T-cell (primary cell): ENCODE results near the gene CATSPERD. TPM values are rescaled to one million over a fixed set of nuclear protein-coding genes. Genes with fewer than 3 reads are reported as not detected.
"Not testable (repeated sequence)": the region's sequence is repeated elsewhere in the genome, so short reads cannot be mapped to it uniquely, and the experiment has no call there.

Source experiments
- ATAC-seq, 4 experiments: fragments of 200-7000 bp in 3 of 4; fragments of 150-1000 bp in 1 of 4; cut with Tn5 transposase; replicated peaks in 1 of 4; 1 replicate in 3 of 4; 2 replicates in 1 of 4; pipeline ENCODE4 v1.10.0; 2021; ENCODE audit warnings: moderate library complexity in 3 of 4, mild to moderate bottlenecking in 2 of 4, moderate number of reproducible peaks in 1 of 4
- CTCF ChIA-PET, 2 donors: fragments of 300-600 bp; sonication (Branson Sonifier 250); formaldehyde crosslinking; loops; one replicate each; lab custom pipeline; 2022; ENCODE audit warnings: antibody characterized with exemption in 2 of 2; lab: Charles Lee
- POLR2A ChIA-PET, 2 donors: fragments of 300-600 bp; sonication (Branson Sonifier 250); formaldehyde crosslinking; loops; one replicate each; lab custom pipeline; 2022; ENCODE audit warnings: antibody characterized with exemption in 2 of 2; lab: Charles Lee
- DNase-seq, 35 experiments: peaks; one replicate each; pipeline versions ENCODE4 v3.0.0 to v3.0.0-alpha.2; 2013 to 2023
- H3K27ac ChIP-seq: one replicate; pipeline ENCODE4 v1.5.1; 2013; ENCODE audit warnings: low read length
- H3K27me3 ChIP-seq, 2 experiments: replicated peaks in 1 of 2; 1 replicate in 1 of 2; 2 replicates in 1 of 2; pipeline versions ENCODE4 v1.6.1 to v1.7.0; 2013; ENCODE audit warnings: low read length in 1 of 2, mixed read lengths in 1 of 2; ENCODE audit not compliant: control insufficient read depth in 2 of 2, insufficient read depth in 2 of 2; ENCODE audit errors: extremely low read depth in 1 of 2
- H3K36me3 ChIP-seq, 2 donors: 1 replicate in 1 of 2; 2 replicates in 1 of 2; pipeline versions ENCODE4 v1.6.1 to v1.7.0; 2013; ENCODE audit warnings: low read length in 1 of 2; ENCODE audit not compliant: control insufficient read depth in 2 of 2, insufficient read depth in 1 of 2; ENCODE audit errors: extremely low read depth in 1 of 2
- H3K4me1 ChIP-seq, 2 experiments: 1 replicate in 1 of 2; 2 replicates in 1 of 2; pipeline versions ENCODE4 v1.6.1 to v1.7.0; 2013; ENCODE audit warnings: low read length in 2 of 2, mixed read lengths in 1 of 2; ENCODE audit not compliant: insufficient read depth in 2 of 2, control insufficient read depth in 1 of 2; ENCODE audit errors: extremely low read depth in 1 of 2
- H3K4me3 ChIP-seq, 2 donors: 1 replicate in 1 of 2; 2 replicates in 1 of 2; pipeline versions ENCODE4 v1.5.1 to v1.7.0; 2013; ENCODE audit warnings: mild to moderate bottlenecking in 2 of 2, low read length in 1 of 2, moderate library complexity in 1 of 2; ENCODE audit not compliant: control insufficient read depth in 1 of 2; ENCODE audit errors: extremely low read depth in 1 of 2
- H3K9me3 ChIP-seq: 2 replicates; pipeline ENCODE4 v1.7.0; 2013
- H3K27ac Mint-ChIP-seq, 2 donors: one replicate each; pipeline ENCODE4 v1.8.0; 2020 to 2021; ENCODE audit warnings: mild to moderate bottlenecking in 2 of 2, mixed read lengths in 2 of 2
- H3K27me3 Mint-ChIP-seq, 2 donors: one replicate each; pipeline ENCODE4 v1.8.0; 2021 to 2022; ENCODE audit warnings: mixed read lengths in 2 of 2
- H3K36me3 Mint-ChIP-seq: one replicate; pipeline ENCODE4 v1.8.0; 2021; ENCODE audit warnings: mixed read lengths
- H3K4me1 Mint-ChIP-seq, 3 donors: one replicate each; pipeline ENCODE4 v1.8.0; 2020 to 2022; ENCODE audit warnings: mixed read lengths in 3 of 3, mild to moderate bottlenecking in 1 of 3
- H3K4me3 Mint-ChIP-seq, 3 donors: one replicate each; pipeline ENCODE4 v1.8.0; 2020 to 2022; ENCODE audit warnings: mild to moderate bottlenecking in 3 of 3, mixed read lengths in 3 of 3, moderate library complexity in 3 of 3
- H3K9me3 Mint-ChIP-seq, 3 donors: one replicate each; pipeline ENCODE4 v1.8.0; 2020 to 2022; ENCODE audit warnings: mixed read lengths in 3 of 3
- WGBS: methylation state at CpG from one replicate; pipeline ENCODE4 v1.1.5; 2013; ENCODE audit warnings: missing lambda C conversion rate; ENCODE audit not compliant: insufficient coverage; 5-methylcytosine and 5-hydroxymethylcytosine counted together
- total RNA-seq, 35 experiments: library from RNA in 6 of 35; stranded (reverse) in 6 of 35; fragments of 120-200 nt in 1 of 35; gene quantifications; one replicate each; pipeline versions ENCODE4 v1.2.1 to v1.2.4 and lab custom pipeline; 2013 to 2026

Gene CATSPERD
- total RNA-seq, 5 donors from 2014 or later (not counting 1 experiment from before 2014, with no cell fraction given): not detected

GRCh38 chr19:5697022-5697889 is 23.2 kb upstream of the CATSPERD start:
- H3K27ac ChIP-seq: no peak overlapping the region
- WGBS: 82% methylated on average over 25 of the region's 25 CpGs
- ChIA-PET POLR2A (no interaction called here), CTCF (no interaction called here)
- H3K36me3 Mint-ChIP-seq: peaks cover 10% of the 10 kb centered on the region
- ATAC-seq (no peak), DNase-seq (no peak)
- no peak overlapping the region for H3K4me3 ChIP-seq
- no peak overlapping the region for H3K4me3 Mint-ChIP-seq
- no peak overlapping the region for H3K27ac Mint-ChIP-seq
- peaks cover 0 to 10% (median 5%) of the 10 kb centered on the region in 3 donors for H3K4me1 Mint-ChIP-seq
- no peaks in the 10 kb centered on the region for H3K27me3 ChIP-seq
- peaks cover 25 to 76% of the 10 kb centered on the region in 2 donors for H3K36me3 ChIP-seq
- no peaks in the 10 kb centered on the region for H3K9me3 ChIP-seq
- H3K4me1 ChIP-seq: peaks cover 0 to 12% of the 10 kb centered on the region in 2 experiments
- no peaks in the 10 kb centered on the region for H3K9me3 Mint-ChIP-seq
- H3K27me3 Mint-ChIP-seq: no peaks in the 10 kb centered on the region

GRCh38 chr19:5697890-5698634 is 22.4 kb upstream of the CATSPERD start:
- Mint-ChIP-seq H3K4me3 (no peak overlapping the region), H3K27me3 (no peaks in the 10 kb centered on the region), H3K9me3 (no peaks in the 10 kb centered on the region), H3K4me1 (peaks cover 0 to 5% (median 2%) of the 10 kb centered on the region in 3 donors), H3K27ac (no peak overlapping the region), H3K36me3 (peaks cover 10% of the 10 kb centered on the region)
- ChIA-PET CTCF (no interaction called here), POLR2A (no interaction called here)
- H3K4me3 ChIP-seq: no peak overlapping the region
- ATAC-seq (no peak), DNase-seq (no peak)
- peaks cover 0 to 4% of the 10 kb centered on the region in 2 experiments for H3K4me1 ChIP-seq
- H3K27ac ChIP-seq: no peak overlapping the region
- WGBS: 94% methylated on average over 23 of the region's 30 CpGs
- peaks cover 19 to 68% of the 10 kb centered on the region in 2 donors for H3K36me3 ChIP-seq
- H3K9me3 ChIP-seq: no peaks in the 10 kb centered on the region
- no peaks in the 10 kb centered on the region for H3K27me3 ChIP-seq

- peaks cover 19 to 68% of the 10 kb centered on the region in 2 donors for H3K36me3 ChIP-seq
- Mint-ChIP-seq H3K36me3 (peaks cover 18% of the 10 kb centered on the region), H3K4me1 (peaks cover 0 to 5% (median 2%) of the 10 kb centered on the region in 3 donors), H3K27me3 (no peaks in the 10 kb centered on the region), H3K27ac (no peak overlapping the region), H3K9me3 (no peaks in the 10 kb centered on the region), H3K4me3 (no peak overlapping the region)
- H3K27me3 ChIP-seq: no peaks in the 10 kb centered on the region
- no peak for ATAC-seq
- no peaks in the 10 kb centered on the region for H3K9me3 ChIP-seq
- no peaks in the 10 kb centered on the region for H3K4me1 ChIP-seq
- WGBS: 94% methylated on average over 36 of the region's 38 CpGs
- no peak overlapping the region for H3K27ac ChIP-seq
- POLR2A ChIA-PET: no interaction called here
- DNase-seq: no peak
- CTCF ChIA-PET: no interaction called here
- H3K4me3 ChIP-seq: no peak overlapping the region
These were observed 21.6 kb upstream of the CATSPERD start for GRCh38 chr19:5698635-5699422.

GRCh38 chr19:5700455-5701092 is 19.9 kb upstream of the CATSPERD start:
- WGBS: 95% methylated on average over 18 of the region's 22 CpGs
- Mint-ChIP-seq H3K36me3 (peaks cover 22% of the 10 kb centered on the region), H3K9me3 (no peaks in the 10 kb centered on the region), H3K4me3 (no peak overlapping the region), H3K4me1 (peaks cover 0 to 2% (median 0%) of the 10 kb centered on the region in 3 donors), H3K27me3 (no peaks in the 10 kb centered on the region), H3K27ac (no peak overlapping the region)
- ATAC-seq (no peak), DNase-seq (no peak)
- CTCF ChIA-PET: no interaction called here
- H3K9me3 ChIP-seq: no peaks in the 10 kb centered on the region
- POLR2A ChIA-PET: no interaction called here
- H3K4me1 ChIP-seq: no peaks in the 10 kb centered on the region
- H3K36me3 ChIP-seq: peaks cover 23 to 64% of the 10 kb centered on the region in 2 donors
- no peaks in the 10 kb centered on the region for H3K27me3 ChIP-seq
- no peak overlapping the region for H3K4me3 ChIP-seq
- no peak overlapping the region for H3K27ac ChIP-seq

GRCh38 chr19:5702053-5702410 is 18.4 kb upstream of the CATSPERD start:
- H3K27me3 Mint-ChIP-seq, H3K9me3 Mint-ChIP-seq, CTCF ChIA-PET, H3K4me3 ChIP-seq, H3K4me1 ChIP-seq, H3K27me3 ChIP-seq, H3K27ac ChIP-seq, ATAC-seq, H3K4me3 Mint-ChIP-seq, H3K27ac Mint-ChIP-seq, POLR2A ChIA-PET, H3K4me1 Mint-ChIP-seq, DNase-seq, H3K9me3 ChIP-seq: not testable (repeated sequence)
- no CpG with 5 or more reads among the region's 28 CpGs for WGBS
- H3K36me3 Mint-ChIP-seq: peaks cover 28% of the 10 kb centered on the region
- peaks cover 17 to 64% of the 10 kb centered on the region in 2 donors for H3K36me3 ChIP-seq
